Motor neuron (in vitro differentiated cells): ENCODE measurements around the gene TRIM67. TPM values are rescaled to one million over a fixed set of nuclear protein-coding genes. Genes with fewer than 3 reads are reported as not detected.
A peak's percentile ranks its signal among the peaks of the same experiment; 100 is the strongest.
"Not testable (repeated sequence)": the region's sequence is repeated elsewhere in the genome, so short reads cannot be mapped to it uniquely, and the experiment has no call there.

Experiments used
- ATAC-seq, 8 experiments: fragments of 200-7000 bp; cut with Tn5 transposase; replicated peaks in 6 of 8; 2 replicates each; pipeline ENCODE4 v1.8.0; 2021; ENCODE audit warnings: mild to moderate bottlenecking in 8 of 8, moderate library complexity in 8 of 8
- H3K27ac ChIP-seq, 2 donors: fragments of 250-450 bp; sonication (Bioruptor Pico); 2 replicates each; pipeline ENCODE4 v1.9.0; 2021; ENCODE audit warnings: antibody characterized with exemption in 2 of 2, mild to moderate bottlenecking in 2 of 2, moderate library complexity in 1 of 2
- H3K4me1 ChIP-seq, 2 donors: fragments of 250-450 bp; sonication (Bioruptor Pico); replicated peaks in 1 of 2; 2 replicates each; pipeline ENCODE4 v1.6.1; 2021; ENCODE audit warnings: antibody characterized with exemption in 2 of 2, mild to moderate bottlenecking in 2 of 2, moderate library complexity in 1 of 2
- H3K4me3 ChIP-seq, 5 donors: fragments of 250-450 bp; sonication (Bioruptor Pico); 2 replicates each; pipeline ENCODE4 v1.9.0; 2021; ENCODE audit warnings: antibody characterized with exemption in 5 of 5, mild to moderate bottlenecking in 5 of 5, moderate library complexity in 4 of 5
- WGBS, 10 experiments: fragments of 450-650 bp; shearing (Covaris generic); methylation state at CpG; one replicate each; pipeline ENCODE4 v1.0.0; 2022; 5-methylcytosine and 5-hydroxymethylcytosine counted together
- in situ Hi-C, 9 experiments: fragments of 400-800 bp; cut with MboI; loops; one replicate each; pipeline ENCODE4 v1.15.0; 2021; ENCODE audit warnings: low sequenced_read_pairs in 9 of 9, low pct_unique_long_range_greater_than_20kb in 2 of 9; ENCODE audit not compliant: unreplicated experiment in 9 of 9
- total RNA-seq, 8 experiments: library from RNA; unstranded; fragments of 300-600 nt; gene quantifications; 2 replicates each; pipeline versions ENCODE4 v1.2.3 to v1.2.4, GENCODE V29; 2022

TRIM67 gene
- total RNA-seq, 8 experiments from 2014 or later: 0.18 to 21.8 (median 9.5) TPM

DNA sequence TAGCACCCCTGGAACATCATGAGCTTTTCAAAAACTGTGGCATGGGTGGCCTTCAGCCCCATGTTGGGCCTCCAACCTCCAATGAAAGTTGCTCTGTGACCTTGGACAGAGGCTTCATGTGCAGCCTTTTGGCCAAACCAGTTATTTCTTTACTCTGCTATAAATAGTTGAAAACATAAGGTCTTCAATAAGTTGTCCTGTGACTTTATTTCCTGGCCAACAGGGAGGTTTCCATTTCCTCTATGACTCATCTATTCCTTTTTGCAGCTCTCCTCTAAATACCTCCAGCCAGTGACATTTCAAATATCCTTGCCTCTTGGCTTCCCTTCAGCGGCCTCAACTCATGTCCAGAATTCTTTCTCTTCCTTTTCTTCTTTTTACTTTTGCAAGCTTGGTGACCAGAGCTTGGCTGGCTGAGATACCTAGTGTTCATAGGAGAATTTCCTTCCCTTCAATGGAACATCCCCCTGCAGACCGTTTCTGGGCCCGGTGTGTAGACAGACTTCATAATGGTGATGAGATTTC is 22.7 kb upstream of the TRIM67 start:
- in situ Hi-C loops: no loop called here
- WGBS, 10 experiments: 17 to 90% (median 75%) methylated on average over 1 to 3 of the region's 3 CpGs; no CpG with 5 or more reads in 1 of the 10 experiments
- no peaks in the 10 kb centered on the region for H3K4me1 ChIP-seq
- no peak overlapping the region for H3K4me3 ChIP-seq
- peak in 2 of 8 experiments; percentile 75 for ATAC-seq
- H3K27ac ChIP-seq: no peak overlapping the region

DNA sequence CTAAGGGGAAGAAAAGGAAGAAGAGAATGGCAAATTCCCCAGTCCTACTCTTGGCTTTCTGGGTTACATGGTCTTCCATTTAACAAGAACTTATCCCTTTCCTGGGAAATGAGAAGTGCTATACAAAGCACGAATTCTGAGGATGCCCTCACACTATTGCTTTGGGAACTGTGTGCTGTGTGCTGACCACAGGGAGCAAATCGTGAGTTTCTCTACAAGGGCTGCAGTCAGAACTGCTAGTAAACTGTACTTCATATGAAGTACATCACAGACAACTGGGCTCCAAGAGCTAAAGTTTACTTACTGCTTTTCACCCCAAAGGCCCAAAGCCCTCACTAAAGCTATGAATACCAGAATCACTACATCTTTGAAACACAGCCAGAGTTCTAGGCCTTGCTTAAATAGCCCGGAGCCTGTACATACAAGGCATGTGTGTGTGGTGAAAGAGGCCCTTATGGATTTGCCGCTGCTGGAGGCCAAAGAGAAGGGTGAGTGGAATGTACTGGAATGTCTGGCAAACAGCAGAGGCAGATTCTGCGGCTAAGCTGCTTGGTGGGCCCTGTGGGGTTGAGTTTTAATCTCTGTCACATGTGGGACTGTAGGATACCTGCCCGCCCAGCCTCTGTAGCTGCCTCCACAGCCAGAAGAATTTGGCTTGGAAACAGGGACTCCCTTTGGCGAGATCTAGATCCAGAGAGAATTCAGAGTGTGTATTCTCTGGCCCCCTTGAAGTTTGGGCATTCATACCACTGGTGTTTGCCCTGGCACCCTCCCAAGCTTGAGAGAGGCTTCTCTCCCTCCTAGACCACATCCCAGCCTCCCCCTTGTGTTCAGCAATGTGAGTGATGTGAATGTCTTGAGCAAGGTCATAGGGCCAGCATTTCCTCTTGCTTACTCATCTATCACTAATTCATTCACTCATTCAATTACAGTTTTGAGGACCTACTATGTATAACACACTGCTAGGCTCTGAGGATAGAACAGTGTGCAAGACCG is 21.9 kb upstream of the TRIM67 start:
- WGBS, 10 experiments: 0 to 83% (median 37%) methylated on average over 1 to 7 of the region's 8 CpGs
- Histone ChIP-seq H3K27ac (no peak overlapping the region), H3K4me3 (no peak overlapping the region), H3K4me1 (no peaks in the 10 kb centered on the region)
- ATAC-seq: peak in 4 of 8 experiments; percentile 45 to 98 (median 79)
- in situ Hi-C loops: no loop called here

DNA sequence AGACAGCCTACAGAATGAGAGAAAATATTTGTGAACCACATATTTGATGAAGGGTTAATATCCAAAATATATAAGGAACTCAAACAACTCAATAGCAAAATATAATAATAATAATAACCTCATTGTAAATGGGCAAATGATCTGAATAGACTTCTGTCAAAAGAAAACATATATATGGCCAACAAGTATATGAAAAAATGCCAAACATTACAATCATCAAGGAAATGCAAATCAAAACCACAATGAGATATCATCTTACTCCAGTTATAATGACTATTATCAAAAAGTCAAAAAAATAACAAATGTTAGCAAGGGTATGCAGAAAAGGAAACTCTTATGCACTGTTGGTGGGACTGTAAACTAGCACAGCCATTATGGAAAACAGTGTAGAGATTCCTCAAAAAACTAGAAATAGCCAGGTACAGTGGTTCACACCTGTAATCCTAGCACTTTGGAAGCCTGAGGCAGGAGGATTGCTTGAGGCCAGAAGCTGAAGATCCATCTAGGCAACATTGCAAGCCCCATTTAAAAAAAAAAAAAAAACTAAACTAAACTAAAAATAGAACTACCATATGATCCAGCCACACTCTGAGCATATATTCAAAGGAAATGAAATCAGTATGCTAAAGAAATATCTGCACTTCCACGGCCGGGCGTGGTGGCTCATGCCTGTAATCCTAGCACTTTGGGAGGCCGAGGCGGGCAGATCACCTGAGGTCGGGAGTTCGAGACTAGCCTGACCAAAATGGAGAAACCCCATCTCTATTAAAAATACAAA is 17.3 kb upstream of the TRIM67 start:
- in situ Hi-C loops: no loop called here
- ATAC-seq: peak in 2 of 8 experiments; percentile 17 to 52
- 0 to 88% (median 66%) methylated on average over 1 to 7 of the region's 7 CpGs; no CpG with 5 or more reads in 2 of the 10 experiments for WGBS, 10 experiments

GRCh38 chr1:231147896-231148295 is 14.0 kb upstream of the TRIM67 start:
- WGBS, 10 experiments: 17 to 90% (median 67%) methylated on average over 2 to 3 of the region's 3 CpGs; no CpG with 5 or more reads in 5 of the 10 experiments
- ATAC-seq: no peak
- H3K4me1 ChIP-seq: no peaks in the 10 kb centered on the region
- in situ Hi-C loops: no loop called here
- no peak overlapping the region for H3K27ac ChIP-seq
- H3K4me3 ChIP-seq: no peak overlapping the region

More for the DNA sequence above, 17.3 kb upstream of the TRIM67 start:
- Histone ChIP-seq H3K4me1 (no peaks in the 10 kb centered on the region), H3K4me3 (no peak overlapping the region), H3K27ac (no peak overlapping the region)

DNA sequence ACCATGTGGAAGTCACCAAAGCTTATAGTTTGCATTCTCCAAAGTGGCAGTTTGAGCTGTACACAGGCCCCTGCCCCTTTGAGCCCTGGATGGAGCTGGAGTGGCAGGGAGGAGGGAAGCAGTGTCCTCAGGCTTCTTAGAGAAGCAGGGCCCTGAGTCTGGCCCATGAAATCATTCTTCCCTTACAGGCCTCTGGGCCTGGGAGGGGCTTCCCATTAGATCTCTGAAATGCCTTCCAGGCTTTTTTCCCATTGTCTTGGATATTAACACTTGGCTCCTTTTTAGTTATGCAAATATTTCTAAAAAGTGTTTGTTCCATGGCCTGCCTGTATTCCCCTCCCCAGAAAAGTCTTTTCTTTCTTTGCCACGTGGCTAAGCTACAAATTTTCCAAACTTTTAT is 10.0 kb upstream of the TRIM67 start:
- in situ Hi-C loops: no loop called here
- H3K4me1 ChIP-seq: no peaks in the 10 kb centered on the region
- no peak overlapping the region for H3K27ac ChIP-seq
- WGBS, 10 experiments: 0% methylated on average over 1 of the region's 1 CpG; no CpG with 5 or more reads in 4 of the 10 experiments
- peak in 1 of 8 experiments; percentile 48 for ATAC-seq
- no peak overlapping the region for H3K4me3 ChIP-seq

DNA sequence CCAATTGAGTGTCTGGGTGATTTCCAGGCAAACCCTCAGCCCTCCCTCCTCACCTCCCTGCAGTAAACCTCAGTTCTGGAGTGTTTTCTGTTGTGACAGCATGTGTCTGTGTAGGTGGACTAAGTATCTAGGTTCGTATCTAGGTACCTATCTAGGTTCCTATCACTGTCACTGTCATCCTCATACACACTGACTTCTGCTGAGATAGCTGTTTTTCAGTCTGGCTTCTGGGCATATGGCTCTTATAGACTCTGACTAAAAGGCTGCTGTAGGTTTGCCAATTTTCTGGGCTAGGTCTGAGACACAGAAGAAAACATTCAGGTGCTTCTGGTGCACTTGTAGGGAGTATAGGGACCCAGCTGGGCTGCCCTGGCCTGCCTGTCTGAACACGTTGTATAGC is 8.1 kb upstream of the TRIM67 start:
- in situ Hi-C loops: no loop called here

DNA sequence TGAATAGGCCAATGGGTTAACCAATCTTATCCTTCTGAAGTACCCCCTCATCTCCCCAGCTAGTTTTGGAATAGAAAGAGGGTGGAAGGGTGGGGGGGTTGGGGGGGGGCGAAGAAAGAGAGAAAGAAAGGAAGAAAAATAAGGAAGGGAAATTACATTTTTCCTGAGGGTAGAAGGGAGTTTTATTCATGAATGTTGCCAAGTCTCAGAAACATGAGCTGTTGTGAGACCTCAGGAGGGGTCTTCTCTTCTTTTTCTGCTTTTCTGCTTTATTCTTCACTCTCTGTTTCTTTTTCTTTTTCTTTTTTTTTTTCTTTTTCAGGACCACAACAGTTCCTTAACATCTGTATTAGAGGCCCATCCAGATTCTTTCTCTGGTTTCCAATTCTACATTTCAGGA is 6.0 kb upstream of the TRIM67 start:
- H3K4me1 ChIP-seq: peaks cover 3 to 11% of the 10 kb centered on the region in 2 donors
- ATAC-seq: no peak
- 29% methylated on average over 1 of the region's 1 CpG; no CpG with 5 or more reads in 9 of the 10 experiments for WGBS, 10 experiments
- in situ Hi-C loops: no loop called here
- no peak overlapping the region for H3K27ac ChIP-seq
- no peak overlapping the region for H3K4me3 ChIP-seq

More for the DNA sequence above, 8.1 kb upstream of the TRIM67 start:
- no peaks in the 10 kb centered on the region for H3K4me1 ChIP-seq
- no peak overlapping the region for H3K27ac ChIP-seq
- WGBS, 10 experiments: 0 to 71% (median 27%) methylated on average over 1 to 2 of the region's 2 CpGs; no CpG with 5 or more reads in 2 of the 10 experiments
- H3K4me3 ChIP-seq: no peak overlapping the region
- no peak for ATAC-seq

DNA sequence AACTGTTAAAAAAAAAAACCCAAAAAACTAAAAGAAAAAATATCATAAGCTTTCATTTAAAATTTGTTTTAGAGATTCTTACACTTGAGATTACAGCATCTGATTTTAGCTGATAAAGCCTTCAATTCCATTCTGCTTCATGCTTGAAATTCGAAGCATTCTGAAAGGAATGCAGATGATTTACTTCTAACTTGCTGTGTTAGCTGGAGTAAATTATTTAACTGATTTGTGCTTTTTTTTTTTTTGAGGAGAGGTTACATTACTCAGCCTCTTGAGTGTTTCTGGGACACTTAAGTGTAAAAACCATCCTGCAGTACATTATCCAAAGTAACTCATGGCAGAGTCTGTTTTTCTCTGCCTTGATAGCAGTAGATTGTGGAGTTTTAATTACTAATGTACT is 4.5 kb upstream of the TRIM67 start:
- in situ Hi-C loops: no loop called here
- Histone ChIP-seq H3K27ac (no peak overlapping the region), H3K4me3 (no peak overlapping the region), H3K4me1 (peaks cover 6 to 13% of the 10 kb centered on the region in 2 donors)
- ATAC-seq: no peak
- WGBS, 10 experiments: 0 to 44% (median 22%) methylated on average over 1 of the region's 1 CpG; no CpG with 5 or more reads in 2 of the 10 experiments

- 20 to 100% (median 83%) methylated on average over 1 to 6 of the region's 7 CpGs; no CpG with 5 or more reads in 2 of the 10 experiments for WGBS, 10 experiments
- ATAC-seq, in situ Hi-C loops, H3K4me3 ChIP-seq, H3K27ac ChIP-seq: not testable (repeated sequence)
- peaks cover 11 to 13% of the 10 kb centered on the region in 2 donors for H3K4me1 ChIP-seq
These were observed 3.7 kb upstream of the TRIM67 start for GRCh38 chr1:231158141-231158540.

DNA sequence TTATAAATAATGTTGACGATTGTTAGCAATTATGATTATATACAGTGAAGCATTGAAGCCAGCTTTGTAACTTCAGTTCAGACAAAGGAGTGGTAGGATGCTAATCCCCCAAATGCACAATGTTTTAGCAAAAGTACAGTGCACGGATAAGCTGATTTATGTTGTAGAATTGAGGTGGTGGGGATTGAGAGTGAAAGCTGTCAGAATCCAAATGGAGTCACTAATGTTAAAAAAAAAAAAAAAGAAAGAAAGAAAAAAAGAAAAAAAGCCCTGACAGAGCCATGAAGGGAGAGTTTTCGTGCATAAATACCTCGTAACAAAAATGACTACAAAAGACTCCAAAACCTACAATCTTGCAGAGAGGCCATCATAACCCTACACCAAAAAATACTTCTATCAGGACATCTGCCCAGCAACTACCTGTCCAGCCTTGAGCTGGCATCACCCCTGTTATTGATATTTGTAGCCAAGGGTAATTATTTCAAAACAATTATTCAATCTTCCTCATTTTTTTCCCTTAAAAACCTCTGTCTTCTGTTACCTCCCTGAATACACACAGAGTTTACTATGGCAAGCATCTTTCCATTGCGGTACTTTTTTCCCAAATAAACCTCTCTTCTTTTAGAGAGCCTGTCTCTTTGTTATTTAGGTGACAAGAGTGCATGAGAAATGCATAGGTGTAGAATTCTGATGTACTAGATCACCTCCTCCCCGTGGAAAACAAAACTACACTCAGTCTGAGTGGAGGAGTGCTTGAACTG is 2.5 kb upstream of the TRIM67 start:
- in situ Hi-C loops: no loop called here
- H3K4me1 ChIP-seq: peaks cover 18 to 19% of the 10 kb centered on the region in 2 donors

GRCh38 chr1:231159963-231160761 is 1.7 kb upstream of the TRIM67 start:
- in situ Hi-C loops: no loop called here
- H3K4me1 ChIP-seq: peaks cover 19 to 24% of the 10 kb centered on the region in 2 donors
- 30 to 100% (median 79%) methylated on average over 2 to 13 of the region's 15 CpGs; no CpG with 5 or more reads in 1 of the 10 experiments for WGBS, 10 experiments
- peak overlapping the region in 4 of 5 donors; percentile 47 to 68 (median 59) for H3K4me3 ChIP-seq
- ATAC-seq: no peak
- H3K27ac ChIP-seq: peak overlapping the region in 1 of 2 donors; percentile 85

More for the DNA sequence above, 2.5 kb upstream of the TRIM67 start:
- Histone ChIP-seq H3K4me3 (no peak overlapping the region), H3K27ac (no peak overlapping the region)
- no peak for ATAC-seq
- WGBS, 10 experiments: 30 to 80% (median 64%) methylated on average over 3 to 6 of the region's 6 CpGs
